ENCODE measurements around the gene PTPRC.

PTPRC gene

DNA sequence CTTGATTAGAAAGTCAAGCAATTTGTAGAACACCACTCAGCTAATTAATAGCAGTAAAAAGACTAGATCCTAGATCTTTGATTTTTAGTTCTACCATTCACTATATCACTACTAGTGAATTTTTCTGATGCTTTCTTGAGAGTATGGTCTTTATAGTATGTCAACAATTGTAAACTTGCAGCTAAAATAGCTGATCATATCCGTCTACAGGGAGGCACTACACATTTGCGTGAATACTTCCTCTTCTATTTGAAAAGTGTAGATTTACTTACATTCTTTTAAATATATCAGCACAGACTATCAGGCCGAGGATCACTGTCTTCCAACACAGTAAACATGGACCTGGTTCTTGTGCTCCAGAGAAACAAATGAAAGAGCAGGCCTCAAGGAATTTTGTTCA, 18.6 kb upstream of the PTPRC start:
- DNase-seq (ENCODE audit: low spot score), result no peak

DNA sequence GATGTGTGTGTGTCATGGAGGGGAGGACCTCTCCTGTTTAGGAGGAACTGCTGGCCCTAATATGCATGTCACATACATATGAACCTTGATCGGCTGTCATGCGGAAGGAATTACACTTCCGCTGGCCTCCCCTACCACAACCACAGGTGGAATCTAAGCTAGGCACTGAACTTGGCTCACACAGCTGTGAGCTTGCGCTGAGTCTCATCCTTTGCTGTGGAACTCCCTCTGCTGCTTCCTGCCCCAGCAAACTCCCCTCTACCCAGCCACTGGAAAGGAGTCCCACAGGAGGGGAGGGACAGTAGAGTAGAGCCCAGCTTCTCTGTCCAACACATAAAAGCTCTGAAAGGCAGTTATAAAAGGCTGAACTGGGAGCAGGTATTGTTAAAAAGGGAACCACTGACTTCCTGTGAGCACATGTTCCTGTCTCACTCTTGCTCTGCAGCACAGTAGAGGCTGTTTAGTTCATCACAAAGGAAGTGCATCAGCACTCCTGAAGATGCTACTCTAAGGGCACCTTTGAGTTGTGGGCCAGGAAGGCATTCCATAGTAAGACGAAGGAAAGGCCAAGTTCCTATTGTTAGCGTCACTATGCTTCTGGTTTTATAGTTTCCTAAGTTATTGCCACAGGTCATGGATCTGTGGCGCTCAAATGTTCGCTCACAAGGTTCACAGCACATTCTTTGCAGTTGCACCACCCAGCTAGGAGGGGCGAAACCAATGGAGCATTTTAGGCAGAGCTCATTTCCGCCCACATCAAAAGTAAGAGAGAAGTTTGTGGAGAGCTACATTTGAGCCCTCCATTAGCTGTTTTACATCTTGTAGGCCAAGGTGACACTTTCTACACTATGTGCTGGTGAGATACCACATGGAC, 17.7 kb upstream of the PTPRC start:
- no peak for DNase-seq (ENCODE audit: low spot score)

DNA sequence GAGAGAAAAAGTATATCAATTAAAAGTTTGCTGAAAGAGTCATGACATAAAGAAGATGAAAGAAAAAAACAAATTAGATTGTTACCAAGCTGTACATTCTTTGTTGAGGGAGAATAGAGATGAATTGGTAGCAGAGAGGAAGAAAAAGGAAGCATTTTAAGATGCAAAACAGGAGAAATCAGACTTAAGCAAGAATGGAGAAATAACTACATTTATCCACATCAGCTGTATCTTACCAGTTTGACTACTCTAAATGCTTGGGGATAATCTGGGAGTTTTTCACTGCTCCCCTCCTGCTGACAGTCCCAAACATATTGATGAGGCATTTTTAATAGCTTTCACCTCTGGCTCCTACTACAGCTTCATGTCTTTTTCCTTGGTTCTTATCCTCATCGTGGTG, 16.8 kb upstream of the PTPRC start:
- no peak for DNase-seq (ENCODE audit: low spot score)

DNA sequence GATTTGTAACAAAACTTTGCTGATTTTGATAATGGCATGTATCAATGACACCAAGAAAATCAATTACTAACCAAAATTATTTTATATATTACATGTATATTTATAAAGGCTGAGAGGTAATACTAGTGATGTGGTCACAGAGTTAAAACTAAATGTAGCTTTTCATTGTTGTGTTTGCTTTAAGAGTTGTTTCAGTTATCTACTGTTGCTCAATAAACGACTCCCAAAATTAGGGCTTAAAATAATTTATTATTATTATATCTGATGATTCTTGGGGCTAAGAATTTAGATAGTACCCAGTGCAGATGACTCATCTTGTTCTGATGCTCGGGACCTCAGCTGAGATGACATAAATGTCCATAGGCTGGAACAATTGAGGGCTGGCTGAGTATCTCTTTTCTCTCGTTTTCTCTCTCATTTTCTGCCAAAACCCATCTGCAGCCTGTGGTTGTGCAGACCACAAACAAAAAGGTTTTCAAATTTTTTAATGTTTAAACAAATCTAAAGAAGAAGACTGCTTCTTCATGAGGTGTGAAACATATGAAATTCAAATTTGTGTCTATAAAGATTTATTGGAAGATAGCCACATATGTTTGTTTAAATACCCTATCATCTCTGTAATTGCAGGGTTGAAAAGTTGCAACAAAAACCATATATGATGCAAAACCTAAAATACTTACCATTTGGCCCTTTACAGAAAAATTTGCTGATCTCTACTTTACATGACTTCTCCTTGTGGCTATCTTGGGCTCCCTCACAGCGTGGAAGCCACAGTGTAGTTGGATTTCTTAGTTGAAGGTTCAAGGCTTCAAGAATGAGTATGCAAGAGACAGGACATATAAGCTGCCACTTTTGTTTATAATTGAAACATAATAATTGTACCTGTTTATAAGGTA, 14.8 kb upstream of the PTPRC start:
- DNase-seq (ENCODE audit: low spot score), result no peak

DNA sequence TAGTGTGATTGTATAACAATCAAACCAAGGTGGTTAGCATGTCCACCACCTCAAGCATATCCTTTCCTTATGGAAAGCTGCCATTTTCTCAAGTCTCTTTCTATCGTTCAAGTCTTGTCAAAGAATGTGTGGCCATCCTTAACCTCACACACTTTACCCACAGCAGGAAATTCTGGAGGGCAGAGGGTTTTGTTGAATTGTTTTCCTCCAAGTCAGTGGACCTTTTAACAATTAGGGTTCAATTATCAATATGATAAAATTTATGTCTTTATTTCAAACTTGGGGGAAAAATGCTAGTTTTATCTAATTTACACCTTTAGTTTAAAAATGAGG, 14.2 kb upstream of the PTPRC start:
- no peak for DNase-seq (ENCODE audit: low spot score)

DNA sequence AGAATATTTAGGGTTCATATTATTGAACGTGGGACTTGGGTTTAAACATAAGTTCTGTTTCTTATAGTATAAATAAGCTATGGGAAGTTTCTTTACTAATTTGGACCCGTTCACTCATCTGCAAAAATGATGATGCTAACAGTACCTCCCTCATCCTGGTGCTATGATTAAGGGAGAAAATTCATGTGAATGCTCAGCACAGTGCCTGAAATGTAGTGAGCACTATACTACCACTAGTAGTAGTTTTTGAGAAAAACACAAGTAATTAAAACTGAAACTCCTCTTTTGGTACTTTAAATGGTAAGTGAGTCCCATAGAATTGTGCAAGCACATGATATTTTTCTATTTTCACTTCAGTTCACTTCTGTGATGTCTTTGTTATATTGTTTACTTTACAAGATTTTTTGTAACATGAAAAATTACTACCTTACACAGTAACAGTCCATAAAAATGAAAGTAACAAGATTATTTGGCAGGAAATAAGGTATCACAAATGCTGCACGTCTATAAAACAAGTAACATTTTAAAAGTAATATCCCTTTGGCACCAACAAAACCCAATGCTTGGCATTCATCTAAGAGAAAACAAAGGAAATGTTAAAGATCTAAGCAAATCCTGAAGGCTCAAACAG, 11.3 kb upstream of the PTPRC start:
- no peak for DNase-seq (ENCODE audit: low spot score)

DNA sequence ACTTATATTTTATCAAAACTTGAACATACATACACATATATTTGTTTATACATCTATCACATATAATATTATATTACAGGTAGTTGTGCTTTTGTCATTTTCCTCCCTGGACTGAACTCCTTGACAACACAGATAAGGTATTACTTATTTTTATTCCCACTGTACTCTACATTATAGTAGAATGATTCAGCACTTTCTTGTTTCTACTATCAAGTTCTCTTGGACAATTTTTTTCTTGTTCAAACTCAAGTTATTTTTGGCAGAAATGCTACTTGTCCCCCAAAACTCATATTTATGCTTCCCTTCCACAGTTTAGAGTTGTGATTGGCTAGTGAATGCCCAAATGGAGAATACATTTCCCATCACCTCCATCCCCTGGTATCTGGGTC, 10.8 kb upstream of the PTPRC start:
- no peak for DNase-seq (ENCODE audit: low spot score)

DNA sequence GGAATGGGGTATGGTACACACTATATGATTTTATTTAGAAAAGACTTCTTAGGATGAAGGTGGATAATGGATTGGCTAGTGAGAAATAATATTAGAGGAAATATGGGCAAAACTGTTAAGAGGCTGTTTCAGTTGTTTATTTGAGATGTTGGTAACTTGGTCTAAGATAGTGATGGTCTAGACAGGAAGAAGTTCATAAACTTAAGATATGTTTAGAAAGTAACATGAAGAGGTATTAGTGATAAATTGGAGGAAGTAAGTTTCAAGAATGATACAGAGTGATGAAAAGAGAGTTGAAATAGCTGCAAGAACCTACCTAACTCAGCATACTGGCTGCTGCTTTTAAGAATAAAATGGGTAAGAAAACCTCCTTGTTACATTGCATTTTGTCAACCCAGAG, 9.2 kb upstream of the PTPRC start:
- DNase-seq (ENCODE audit: low spot score), result no peak

DNA sequence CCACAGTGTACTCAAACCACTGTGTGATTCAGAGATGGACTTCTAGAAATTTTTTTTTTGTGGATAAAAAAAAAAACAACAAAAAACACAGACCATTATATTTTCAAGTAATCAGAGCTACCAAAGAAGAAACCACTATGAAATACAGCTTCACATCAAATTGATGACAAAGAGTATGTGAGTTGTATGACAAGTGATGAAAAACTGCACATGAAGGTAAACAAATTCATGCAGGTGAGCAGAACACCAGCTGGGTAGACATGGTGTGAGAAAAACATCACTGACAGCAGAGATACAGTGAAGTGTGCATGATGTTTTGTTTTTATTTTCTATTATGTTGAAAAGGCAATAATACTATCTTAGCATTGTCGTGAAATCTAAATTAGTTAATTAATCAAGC, 8.0 kb upstream of the PTPRC start:
- no peak for DNase-seq (ENCODE audit: low spot score)

DNA sequence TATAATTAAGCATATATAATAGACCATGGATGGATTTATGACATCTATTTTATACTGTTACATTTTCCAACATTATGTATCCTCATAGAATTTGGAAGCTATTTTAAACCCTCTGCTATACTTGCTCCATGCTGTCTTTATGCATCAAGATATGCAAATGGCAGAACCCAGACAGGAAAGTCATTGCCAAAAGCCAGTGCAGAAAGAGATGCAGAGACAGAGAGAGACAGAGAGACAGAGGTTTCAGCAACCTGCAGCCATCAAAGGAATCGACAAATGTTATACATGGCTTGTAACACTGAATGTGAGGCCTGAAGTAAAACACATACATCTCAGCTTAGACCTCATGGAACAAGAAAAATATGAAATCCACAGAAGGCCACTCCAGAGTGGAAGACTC, 7.5 kb upstream of the PTPRC start:
- no peak for DNase-seq (ENCODE audit: low spot score)

DNA sequence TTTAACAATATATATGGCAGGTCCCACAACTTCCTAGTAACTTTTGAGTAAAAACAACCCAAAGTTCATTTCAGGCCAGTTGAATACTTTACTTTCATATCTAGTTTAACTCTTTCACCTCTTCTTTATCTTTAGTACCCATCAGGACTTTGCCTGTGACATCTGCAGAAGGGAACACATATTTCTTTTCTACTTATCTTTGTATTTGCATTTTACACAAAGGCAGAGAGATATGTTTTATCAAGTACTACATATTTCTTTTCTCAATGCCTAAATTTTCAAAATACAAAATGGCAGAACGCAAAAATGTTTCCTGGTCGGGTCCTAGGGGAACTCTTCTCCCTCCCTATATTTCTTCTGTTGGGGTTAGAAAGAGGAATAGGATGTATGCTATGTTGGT, 6.8 kb upstream of the PTPRC start:
- DNase-seq (ENCODE audit: low spot score), result no peak

DNA sequence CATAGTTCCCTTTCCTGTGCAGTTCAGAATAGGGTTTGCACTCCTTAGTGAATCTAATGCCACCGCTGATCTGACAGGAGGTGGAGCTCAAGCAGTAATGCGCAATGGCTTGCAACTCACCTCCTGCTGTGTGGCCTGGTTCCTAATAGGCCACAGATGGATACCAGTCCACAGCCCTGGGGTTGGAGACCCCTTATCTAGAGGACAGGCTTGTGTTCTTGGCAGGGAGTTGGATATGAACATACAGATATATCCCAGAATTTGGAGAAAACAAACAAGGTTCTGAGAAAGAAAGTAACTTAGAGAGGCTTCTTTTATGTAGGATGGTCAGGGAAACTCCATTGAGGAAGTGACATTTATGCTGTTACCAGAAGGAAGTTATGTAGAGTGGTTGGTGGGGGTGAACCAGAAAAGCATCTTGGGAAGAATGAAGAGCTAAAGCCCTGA, 5.1 kb upstream of the PTPRC start:
- DNase-seq (ENCODE audit: low spot score), result no peak

DNA sequence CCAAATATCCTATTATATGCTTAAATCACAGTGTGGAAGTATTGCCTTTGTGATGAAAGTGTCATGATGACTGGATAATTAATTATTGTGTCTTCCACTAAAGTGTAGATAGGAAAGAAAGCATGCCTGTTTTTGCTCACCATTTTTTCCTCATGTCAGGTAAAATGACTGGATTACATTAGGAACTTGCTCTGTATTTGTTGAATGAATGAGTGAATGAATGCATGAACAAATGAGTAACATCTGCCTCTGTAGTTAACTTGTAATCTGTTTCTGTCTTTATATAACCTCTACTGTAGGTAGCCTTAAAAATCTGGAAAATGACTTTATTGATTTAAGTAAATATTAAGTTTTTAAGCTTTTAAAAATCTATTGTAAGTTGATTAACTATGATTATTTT, 2.9 kb upstream of the PTPRC start:
- DNase-seq (ENCODE audit: low spot score), result no peak

DNA sequence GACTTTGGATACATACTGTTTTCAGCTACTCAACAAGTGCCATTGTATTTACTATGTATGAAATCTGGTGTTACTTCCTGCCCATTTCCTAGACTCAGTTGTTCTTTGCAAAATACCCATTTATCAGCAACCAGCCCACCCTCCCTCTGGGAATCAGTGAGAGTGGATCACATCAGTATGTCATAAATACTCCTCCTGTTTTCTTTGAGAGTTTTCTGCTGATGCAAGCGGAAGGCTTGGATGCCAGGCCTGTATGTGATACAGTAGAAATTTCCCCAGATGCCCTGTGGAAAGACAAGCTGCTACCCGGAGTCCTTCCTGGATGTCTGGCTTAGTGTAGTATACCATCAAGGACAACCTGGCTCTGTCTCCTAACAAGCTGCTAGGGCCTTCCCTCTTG, 2.4 kb upstream of the PTPRC start:
- DNase-seq (ENCODE audit: low spot score), result no peak

DNA sequence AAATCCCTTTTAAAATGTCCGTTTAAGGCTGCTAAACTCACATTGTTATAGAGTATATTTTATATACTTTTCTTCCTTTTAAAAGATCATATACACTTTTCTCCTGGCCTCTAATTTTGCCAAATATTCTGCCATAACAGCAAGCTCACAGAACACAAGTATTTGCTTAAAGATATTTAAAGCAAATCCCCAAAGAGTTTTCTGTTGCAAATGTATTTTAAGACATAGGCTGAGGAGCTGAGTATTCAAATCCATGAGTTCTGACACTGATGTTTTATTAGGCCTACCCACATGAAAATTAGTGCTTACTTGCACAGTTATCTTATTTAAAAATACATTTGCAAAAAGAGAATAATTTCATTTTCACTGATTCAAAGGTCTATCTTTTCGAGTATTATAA, 1.7 kb upstream of the PTPRC start:
- DNase-seq (ENCODE audit: low spot score), result no peak

DNA sequence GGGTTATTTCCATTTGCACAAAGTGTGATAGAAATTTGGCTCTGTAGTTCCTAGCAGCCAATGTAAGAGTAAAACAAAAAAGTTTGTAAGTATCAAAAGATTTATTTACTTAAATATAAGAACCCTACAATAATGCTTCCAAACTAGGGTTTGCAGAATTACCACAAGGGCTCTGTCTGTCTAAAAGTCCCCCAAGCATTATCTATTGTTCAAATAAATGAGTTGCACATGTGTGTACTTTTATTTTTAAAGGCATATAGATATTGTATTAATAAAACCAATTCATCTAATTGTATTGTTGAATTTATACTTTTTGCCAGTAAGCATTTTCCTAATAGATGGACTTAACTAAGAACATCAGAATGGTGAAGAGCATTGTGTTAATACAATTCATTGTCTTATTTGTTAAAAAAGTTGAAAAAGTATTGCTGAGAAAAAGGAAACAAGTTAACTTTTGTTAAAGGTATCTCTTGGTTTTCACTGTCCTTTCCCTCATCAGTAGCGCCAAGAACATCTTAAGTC, 863 bp upstream of the PTPRC start:
- no peak for DNase-seq (ENCODE audit: low spot score)

DNA sequence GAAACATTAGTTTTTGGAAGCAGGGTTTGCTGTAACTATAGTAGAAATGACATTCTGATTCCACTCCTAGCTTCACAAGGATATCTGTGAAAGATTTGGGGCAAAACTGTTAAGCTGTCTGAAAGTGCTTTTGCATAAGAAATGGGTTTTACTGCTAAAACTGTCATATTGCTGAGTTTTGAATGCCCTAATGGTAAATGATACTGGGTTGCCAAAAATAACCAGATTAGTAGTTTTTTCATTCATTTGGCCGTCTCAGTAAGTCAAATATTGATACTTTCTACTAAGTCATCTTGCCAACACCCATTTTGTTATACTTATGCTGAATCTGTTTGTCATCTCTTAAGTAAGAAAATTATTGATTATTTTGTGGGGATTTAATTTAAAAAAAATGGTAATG, 399 bp upstream of the PTPRC start:
- no peak for DNase-seq (ENCODE audit: low spot score)

DNA sequence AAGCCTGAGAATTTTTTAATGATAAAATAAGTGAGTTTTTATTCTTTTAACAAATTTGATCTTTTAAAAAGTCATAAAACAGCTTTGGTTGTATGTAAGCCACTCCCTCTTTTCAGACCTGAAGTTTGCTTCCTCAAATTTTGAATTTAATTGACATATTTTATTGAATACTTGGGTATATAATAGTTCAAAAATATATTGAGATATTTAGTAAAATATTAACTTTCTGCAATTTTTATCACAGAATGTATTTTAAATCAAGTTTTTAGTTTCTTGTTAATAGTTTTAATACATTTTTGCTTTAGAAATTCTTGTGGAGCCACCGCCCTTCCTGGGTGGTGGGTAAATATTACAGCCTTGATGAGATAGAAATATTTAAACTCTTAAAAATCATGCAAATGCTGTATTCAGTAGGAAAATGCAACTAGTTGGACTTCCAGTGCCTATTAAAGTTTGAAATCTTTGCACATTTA, 867 bp downstream of the PTPRC start:
- DNase-seq (ENCODE audit: low spot score), result no peak

DNA sequence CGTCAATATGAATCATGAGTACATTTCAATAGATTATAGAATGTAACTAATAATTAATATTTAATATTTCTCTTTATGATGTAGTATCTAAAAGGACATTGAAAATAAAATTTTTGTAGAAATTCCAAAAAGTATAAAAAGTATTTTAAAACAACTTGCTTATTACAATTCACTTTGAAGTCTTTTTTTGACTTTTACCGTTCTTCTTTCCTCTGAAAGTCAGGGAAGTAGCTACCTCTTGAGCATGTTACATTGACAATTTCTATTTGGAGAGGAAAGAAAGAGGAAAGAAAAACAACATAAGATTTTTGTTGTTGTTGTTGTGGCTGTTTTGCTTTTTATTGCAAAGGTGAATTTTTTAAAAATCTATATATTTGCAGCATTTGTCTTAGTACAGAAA, 1.3 kb downstream of the PTPRC start:
- DNase-seq (ENCODE audit: low spot score), result no peak

DNA sequence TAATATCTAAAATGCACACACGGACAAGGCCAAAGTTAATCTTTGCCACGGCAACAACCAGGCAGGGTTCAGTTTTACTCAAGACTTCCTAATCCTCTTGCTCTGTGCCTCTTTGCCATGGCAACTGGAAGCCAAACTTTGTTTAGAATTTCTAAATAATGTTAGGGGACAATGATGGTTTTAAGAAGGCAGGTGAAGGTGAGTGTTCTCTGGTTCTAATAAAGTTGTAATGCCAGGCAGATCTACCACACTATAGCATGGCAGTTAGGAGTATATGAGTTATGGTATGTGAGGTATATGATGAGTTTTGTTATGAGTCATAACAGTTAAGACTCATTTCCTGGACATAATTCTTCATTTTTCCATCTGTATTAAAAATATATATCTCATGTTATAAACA, 2.7 kb downstream of the PTPRC start:
- no peak for DNase-seq (ENCODE audit: low spot score)

DNA sequence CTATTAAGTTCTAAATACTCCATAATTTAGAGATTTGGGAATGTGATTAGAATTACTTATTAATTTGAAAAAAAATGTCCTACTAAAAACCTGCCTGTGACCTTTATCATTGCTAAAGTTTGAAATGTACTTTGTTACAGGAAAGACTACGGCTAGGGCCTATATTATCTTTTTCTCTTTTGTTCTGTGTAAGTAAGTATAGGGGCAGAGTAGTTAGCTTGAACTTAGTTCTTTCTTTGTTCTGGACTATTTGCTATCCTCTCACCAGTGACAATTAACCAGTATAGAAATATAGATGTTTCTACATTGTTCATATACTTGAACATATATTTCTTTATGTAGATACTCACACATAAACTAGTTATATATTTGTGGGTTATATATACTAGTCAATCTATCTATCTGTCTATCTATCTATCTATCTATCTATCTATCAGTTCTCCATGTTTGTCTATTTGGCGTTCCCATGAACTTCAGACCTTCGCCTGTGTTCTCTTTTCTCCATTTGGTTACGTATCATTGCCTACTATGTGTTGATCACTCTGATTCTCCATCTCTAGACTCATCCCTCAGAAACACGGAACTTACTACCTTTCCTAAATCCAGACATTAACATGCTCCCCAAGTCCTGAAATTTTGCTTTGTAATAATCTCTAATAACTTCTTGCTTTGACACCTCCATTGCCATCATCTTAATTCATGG, 3.3 kb downstream of the PTPRC start:
- no peak for DNase-seq (ENCODE audit: low spot score)

DNA sequence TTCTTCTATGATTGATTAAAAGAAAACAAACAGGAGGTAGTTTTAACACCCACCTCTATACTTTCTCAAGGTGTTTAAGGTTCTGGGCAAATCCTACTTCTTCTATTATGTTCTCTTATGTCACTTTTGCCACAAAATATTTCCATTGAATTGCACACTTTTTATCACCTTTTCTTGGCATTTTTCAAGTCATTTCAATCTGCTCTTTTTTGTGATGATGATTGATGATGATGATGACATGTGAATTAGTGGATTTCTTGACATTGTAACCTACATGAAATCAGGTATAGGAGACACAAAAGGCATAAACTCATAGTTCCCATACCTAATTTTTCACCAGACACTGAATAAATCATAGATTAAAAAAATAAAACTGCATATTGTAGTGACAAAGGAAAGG, 4.1 kb downstream of the PTPRC start:
- no peak for DNase-seq (ENCODE audit: low spot score)
